K562 (cell line): ENCODE data around the gene NCKAP1.

Experiments
- FIP1L1 ChIP-seq: fragments of 200-400 bp; formaldehyde crosslinking; IDR thresholded peaks from 2 replicates; pipeline ENCODE4 v1.6.1; 2018; ENCODE audit warnings: mild to moderate bottlenecking, low read depth, low read length; ENCODE audit not compliant: poor library complexity, severe bottlenecking
- POLR2A ChIP-seq: fragments of 450-650 bp; conservative IDR thresholded peaks from 2 replicates; pipeline ENCODE4 v1.6.1; 2016
- ZNF274 ChIP-seq: IDR thresholded peaks from 2 replicates; pipeline ENCODE4 v1.6.1; 2011; ENCODE audit warnings: low read depth, mild to moderate bottlenecking, low read length, moderate library complexity, borderline replicate concordance
- ZSCAN29 ChIP-seq: fragments of 450-650 bp; IDR thresholded peaks from 2 replicates; pipeline ENCODE4 v1.6.1; 2017
- TF ChIP-seq, protein P1 (sequence below): IDR thresholded peaks from 2 replicates; pipeline ENCODE4 v1.6.1; 2014; ENCODE audit warnings: antibody characterized with exemption

DNA sequence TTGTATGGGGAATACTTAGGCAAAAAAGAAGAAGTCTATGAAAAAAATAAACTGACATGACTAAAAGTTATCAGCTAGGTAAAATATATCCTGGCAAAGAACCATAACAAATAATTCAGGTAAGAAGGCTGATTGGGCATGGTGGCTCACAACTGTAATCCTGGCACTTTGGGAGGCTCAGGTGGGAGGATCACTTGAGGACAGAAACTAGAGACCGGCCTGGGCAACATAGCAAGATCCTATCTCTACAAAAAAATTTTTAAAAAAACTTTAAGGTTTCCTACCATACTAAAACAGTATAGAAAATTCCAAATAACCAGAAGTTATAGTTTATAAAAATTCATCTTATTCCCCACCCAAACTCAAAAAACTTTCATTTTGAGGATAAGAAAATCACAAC lies 10.8 kb downstream of the NCKAP1 start:
- no peak for TF ChIP-seq ZNF274
- TF ChIP-seq, protein P1, sequence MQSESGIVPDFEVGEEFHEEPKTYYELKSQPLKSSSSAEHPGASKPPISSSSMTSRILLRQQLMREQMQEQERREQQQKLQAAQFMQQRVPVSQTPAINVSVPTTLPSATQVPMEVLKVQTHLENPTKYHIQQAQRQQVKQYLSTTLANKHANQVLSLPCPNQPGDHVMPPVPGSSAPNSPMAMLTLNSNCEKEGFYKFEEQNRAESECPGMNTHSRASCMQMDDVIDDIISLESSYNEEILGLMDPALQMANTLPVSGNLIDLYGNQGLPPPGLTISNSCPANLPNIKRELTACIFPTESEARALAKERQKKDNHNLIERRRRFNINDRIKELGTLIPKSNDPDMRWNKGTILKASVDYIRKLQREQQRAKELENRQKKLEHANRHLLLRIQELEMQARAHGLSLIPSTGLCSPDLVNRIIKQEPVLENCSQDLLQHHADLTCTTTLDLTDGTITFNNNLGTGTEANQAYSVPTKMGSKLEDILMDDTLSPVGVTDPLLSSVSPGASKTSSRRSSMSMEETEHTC: no peak
- no peak for TF ChIP-seq ZSCAN29
- TF ChIP-seq POLR2A: no peak
- TF ChIP-seq FIP1L1: no peak
